22Rv1 (cell line): ENCODE measurements around the gene P2RY14.

Experiments
- ZFX ChIP-seq: fragments of 450-650 bp; IDR thresholded peaks from 2 replicates; pipeline ENCODE4 v1.6.1; 2017; ENCODE audit warnings: antibody characterized with exemption, borderline replicate concordance
- TF ChIP-seq, protein P1 (sequence below): fragments of 450-650 bp; IDR thresholded peaks from 2 replicates; pipeline ENCODE4 v1.5.1; 2017; ENCODE audit warnings: mild to moderate bottlenecking

DNA sequence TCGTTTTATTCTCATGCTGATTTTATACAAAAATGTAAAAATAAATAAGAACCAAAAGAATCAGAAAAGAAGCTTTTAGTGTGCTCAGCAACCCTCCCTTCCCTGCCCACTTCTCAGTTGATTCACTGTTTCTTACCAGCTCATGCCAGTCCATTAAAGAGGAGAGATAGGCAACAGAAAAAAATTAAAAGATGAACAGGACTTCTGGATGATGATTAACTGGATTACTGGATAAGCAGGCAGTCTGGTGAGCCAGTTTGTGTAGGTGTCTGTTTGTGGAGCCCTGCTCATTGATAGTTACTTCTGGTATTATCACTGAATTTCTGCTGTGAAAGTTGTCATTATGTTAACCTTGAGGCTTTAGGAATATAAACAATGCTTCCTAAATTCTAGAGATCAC lies 60.2 kb downstream of the P2RY14 start:
- TF ChIP-seq, protein P1, sequence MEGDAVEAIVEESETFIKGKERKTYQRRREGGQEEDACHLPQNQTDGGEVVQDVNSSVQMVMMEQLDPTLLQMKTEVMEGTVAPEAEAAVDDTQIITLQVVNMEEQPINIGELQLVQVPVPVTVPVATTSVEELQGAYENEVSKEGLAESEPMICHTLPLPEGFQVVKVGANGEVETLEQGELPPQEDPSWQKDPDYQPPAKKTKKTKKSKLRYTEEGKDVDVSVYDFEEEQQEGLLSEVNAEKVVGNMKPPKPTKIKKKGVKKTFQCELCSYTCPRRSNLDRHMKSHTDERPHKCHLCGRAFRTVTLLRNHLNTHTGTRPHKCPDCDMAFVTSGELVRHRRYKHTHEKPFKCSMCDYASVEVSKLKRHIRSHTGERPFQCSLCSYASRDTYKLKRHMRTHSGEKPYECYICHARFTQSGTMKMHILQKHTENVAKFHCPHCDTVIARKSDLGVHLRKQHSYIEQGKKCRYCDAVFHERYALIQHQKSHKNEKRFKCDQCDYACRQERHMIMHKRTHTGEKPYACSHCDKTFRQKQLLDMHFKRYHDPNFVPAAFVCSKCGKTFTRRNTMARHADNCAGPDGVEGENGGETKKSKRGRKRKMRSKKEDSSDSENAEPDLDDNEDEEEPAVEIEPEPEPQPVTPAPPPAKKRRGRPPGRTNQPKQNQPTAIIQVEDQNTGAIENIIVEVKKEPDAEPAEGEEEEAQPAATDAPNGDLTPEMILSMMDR, result no peak
- TF ChIP-seq ZFX, result no peak
